ENCODE results near the gene CHRM4. TPM values are rescaled to one million over a fixed set of nuclear protein-coding genes. Genes with fewer than 3 reads are reported as not detected.
A peak's percentile ranks its signal among the peaks of the same experiment; 100 is the strongest.

The CHRM4 gene
- total RNA-seq, 1 donor from 2014 or later = not detected

DNA sequence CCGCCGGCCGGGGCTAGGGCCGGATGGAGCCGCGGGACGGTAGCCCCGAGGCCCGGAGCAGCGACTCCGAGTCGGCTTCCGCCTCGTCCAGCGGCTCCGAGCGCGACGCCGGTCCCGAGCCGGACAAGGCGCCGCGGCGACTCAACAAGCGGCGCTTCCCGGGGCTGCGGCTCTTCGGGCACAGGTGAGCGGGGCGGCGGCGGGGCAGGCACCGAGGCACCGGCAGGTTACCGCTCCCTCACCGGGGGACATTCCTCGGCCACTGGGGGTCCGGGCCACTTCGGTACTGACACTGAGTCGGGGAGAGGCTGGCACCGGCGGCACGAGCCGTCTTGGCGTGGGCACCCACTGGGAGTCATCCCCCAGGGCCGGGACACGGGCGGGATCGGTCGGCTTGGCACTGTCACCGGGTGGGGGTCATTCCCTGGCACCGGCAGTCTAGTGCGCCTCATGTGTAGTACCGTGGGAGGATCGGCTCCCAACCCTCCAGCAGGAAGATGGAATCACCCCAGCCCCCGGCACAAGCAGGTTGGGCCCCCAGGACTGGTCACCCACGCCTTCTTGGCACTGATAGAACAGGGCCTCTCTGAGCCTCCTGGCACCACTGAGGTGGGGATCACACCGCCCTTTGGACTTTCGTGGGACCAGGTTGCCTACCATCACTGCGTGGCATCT lies 43.8 kb downstream of the CHRM4 start:
- DNase-seq = no peak

DNA sequence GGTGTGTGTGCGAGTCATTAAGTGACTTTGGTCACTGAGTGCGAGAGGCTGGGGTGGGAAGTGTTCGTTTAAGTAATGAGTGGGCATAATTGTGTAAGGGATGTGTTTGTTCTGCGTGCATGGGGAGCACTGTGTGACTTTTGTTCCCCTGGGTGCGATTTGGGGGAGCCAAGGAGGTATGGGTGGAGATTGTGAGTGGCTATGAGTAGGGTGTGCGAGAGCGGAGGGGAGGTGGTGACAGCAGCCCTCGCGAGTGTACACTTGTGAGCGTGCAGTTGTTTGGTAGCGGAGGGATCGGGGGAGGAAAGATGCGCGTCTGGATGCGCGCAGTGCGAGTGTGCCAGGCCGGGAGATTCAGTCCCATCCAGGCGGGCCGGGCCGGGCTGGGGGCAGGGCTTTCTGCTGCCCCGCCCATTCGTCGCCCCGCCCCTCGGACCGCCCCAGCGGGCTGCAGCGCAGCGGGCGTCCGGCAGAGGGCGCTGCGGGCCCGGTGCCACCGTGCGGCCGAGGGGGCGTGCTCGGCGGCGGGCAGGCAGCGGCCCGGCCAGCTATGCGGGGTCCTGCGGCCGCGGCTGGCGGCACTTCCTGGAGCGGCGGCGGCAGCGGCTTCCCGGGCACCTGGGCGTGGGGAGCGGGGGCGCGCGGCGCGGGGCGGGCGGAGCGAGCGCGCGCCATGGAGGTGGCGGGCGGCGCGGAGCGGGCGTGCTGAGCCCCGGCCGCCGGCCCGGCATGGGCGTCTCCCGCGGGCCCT lies 44.5 kb downstream of the CHRM4 start, which contains the start of gene DGKZ:
DGKZ (plus strand) TSS at position 578 of the 751 bp plus-strand sequence. CDS start 197 bp downstream, outside the sequence.
- DNase-seq = peak; percentile 90

DNA sequence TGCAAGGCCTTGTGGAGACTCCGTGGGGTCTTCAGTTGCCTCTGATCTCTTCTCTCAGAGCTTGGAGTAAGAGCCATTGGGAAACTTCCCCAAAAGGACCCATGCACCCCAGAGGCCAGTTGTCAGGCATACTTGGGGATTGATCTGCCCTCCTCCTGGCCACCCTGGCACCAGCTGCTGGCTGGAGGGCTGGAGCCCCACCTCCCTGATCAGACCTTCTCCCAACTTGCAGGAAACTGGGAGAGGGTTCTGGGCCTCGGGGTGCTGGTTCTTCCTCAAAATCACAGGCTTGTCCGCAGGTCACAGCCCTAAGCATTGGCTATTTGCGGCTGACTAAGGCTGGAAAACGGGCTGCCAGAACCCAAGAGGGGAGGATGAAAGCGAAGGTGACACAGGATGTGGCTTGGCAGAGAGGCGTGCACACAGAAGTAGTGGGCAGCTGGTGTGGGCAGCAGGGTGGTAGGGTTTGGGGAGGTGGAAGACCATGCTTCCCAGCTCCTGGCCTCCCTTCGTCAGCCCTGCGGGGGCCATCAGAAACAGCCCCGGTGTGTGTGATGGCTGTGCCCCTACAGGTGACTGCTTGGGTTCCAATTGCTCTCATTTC lies 45.6 kb downstream of the CHRM4 start:
- no peak for DNase-seq

DNA sequence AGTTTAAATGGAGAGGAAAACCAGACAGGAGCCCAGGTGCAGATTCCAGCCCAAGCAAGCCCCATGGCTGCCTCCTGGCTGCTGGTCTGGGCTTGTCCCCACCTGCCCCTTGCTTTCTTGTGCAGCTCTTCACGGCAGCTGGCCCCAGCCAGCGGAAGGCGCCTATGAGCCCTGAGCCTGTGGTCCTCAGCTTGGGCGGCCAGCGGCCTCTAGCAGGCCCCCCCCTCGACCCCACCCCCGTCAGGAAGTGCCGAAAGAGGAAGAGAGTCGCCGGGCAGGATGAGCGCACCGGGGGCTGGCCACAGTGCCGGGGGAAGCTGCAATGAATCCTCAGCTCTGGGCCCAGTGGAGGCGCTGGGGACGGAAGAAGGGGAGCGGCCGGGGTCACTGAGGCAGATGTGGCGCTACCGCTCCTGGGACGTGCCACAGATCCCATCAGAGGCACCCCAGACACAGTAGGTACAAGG lies 46.4 kb downstream of the CHRM4 start:
- no peak for DNase-seq

DNA sequence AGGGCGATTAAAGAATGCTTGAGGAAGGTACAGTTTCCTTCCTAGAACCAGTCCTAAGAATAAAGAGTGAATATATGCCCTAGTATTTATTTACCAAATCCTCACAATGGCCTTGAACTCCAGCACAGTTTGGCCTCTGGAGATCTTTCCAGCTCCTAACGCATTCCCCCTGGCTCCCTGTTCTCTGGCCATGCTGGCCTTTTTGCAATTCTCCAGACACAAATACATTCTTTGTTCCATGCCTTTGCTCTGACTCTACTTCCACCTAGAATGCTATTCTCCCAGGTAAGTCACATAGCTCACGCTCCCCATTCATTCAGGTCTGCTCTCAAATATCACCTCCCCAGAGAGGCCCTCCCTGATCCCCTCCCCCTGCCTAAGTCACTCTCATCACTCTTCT lies 48.1 kb downstream of the CHRM4 start:
- DNase-seq = no peak

DNA sequence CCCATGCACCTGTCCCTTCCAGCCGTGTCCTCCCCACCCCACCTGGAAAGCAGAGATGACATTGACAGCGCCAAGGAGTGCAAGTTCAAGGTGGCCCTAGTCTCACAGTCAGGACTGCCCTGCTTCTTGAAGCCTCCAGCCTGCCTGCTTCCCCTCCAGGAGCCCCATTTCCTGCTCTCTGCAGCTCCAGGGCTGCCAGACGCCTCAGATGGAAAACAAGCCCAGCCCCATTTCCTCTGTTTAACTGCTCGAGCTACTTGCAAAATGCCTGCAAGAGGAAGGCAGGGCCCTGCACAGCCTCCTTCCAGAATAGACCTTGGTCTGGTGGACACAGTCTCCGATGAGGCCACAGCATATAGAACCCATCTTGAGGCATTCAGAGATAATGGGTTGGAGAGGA lies 49.3 kb downstream of the CHRM4 start:
- peak; percentile 35 for DNase-seq

DNA sequence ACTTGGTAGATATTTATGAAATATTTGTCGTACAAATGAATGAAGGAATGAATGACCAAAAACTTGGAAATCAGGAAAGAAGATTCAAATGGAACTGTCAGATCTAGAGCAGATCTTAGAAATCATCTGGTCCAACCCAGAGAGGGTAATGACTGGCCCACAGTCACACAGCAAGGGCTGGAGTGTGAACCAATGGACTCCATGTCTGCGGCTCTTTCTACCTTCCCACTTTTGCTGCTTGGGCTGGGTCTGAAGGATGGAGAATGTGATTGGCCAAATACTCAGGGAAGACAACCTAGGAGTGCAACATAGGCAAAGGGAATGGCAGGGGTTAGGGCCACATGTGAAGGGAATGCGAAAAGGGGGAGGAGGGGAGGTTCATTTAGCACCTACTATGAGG lies 50.1 kb downstream of the CHRM4 start:
- no peak for DNase-seq

DNA sequence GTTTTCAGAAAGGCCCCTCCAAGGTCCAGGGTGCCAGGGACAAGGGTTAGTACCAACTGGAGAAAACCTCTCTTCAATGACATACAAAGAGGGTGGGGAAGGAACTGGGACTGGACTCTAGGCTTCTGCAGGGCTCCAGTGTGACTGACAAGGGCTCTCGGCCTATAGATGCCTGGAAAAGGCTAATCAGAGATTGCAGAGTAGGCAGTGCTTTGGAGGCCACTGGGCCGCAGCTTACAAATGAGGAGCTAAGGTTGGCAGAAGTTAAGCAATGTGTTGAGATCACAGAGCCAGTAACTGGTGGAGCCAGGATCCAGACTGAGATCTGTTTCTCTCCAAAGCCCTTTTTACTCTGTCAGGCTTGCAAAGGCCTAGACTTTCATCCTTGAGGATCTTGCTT lies 51.8 kb downstream of the CHRM4 start:
- no peak for DNase-seq

DNA sequence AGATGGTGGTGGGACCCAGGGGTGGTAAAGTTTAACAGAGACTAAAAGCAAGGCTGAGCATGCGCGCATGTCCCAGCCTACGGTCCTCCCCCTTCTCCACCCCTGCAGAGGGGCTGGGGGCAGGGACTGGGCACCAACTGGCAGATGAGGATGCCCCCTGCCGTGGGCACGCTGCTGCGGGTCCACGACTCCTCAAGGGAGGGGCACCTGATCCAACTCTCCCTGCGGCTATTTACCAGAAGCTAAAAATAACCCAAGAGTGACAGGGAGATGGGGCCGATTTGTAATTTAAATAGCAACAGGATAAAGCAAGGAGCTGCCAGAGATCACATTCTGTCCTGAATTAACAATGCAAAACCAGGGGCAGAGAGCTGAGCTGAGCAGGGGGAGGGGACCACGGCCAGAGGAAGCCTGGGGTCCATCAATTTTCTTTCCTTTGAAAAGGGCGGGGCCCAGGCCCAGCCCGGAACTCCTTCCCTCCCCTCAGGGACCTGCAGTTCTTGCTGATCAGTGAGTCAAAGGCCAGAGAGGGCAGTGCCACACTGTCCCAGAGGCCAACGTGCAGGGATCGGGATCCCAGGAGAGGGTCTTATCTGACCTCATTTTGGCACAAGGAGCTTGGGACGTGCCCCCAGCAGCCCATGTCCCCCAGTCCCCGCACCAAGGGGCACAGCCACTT lies 52.4 kb downstream of the CHRM4 start:
- DNase-seq = no peak

DNA sequence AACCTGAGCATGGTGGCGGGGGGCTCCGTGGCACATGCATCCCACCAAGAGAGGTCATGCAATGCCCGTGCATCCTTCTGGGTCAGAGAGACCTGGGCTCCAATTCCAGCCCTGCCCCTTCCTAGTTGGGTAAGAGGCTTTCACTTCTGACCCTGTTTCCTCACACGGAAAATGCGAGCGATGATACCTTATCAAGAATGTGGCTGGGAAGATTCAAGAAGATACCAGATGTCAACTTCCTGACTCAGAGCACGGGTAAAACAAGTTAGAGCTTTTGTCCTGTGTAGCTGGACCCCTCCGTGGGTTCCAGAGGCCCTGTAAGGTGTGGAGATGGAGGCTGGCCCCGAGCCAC lies 53.0 kb downstream of the CHRM4 start:
- DNase-seq = no peak

DNA sequence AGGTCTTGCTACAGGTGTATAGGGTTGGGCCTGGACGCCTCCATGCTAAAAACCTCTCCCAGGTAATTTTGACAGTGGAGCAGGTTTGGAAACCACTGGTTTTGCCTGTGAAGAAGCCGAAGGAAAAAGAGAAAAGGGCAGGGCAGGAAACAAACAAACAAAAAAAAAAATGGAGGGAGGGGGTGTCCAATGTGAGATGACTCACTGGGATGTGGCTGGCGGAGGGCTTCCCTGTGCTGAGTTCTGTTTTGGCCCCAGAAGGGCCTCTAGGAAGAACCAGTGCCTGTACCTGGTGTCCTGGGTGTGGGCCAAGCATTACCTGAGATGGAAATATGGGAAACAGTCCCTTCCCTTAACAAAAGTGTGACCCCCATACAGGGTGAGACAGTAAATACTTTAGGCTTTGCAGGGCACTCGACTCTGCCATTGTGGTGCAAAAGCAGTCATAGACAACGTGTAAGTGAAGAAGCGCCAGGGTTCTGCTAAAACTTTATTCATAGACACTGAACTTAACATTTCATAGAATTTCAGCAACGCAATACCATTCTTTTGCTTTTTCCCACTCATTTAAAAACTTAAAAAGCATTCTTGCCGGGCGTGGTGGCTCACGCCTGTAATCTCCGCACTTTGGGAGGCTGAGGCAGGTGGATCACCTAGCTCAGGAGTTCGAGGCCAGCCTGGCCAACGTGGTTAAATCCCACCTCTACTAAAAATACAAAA lies 53.8 kb downstream of the CHRM4 start:
- no peak for DNase-seq

DNA sequence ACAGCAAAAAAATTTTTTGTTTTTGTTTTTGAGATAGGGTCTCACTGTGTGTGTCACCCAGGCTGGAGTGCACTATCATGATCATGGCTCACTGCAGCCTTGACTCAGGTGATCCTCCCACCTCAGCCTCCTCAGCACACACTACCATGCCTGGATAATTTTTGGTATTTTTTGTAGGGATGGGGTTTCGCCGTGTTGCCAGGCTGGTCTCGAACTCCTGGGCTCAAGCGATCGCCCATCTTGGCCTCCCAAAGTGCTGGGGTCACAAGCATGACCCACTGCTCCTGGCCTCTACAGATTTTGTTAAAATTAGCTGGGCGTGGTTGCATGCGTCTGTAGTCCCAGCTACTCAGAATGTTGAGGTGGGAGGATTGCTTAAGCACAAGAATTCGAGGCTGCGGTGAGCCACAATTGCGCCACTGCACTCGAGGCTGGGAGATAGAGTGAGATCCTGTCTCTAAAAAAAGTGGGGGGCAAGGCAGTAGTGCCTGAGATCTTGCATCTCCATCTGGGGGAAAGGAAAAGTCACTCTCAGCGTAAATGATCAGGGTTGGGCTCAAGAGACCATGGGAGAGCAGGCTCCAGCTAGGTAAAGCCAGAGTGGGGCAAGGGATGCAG lies 54.9 kb downstream of the CHRM4 start:
- DNase-seq = no peak

DNA sequence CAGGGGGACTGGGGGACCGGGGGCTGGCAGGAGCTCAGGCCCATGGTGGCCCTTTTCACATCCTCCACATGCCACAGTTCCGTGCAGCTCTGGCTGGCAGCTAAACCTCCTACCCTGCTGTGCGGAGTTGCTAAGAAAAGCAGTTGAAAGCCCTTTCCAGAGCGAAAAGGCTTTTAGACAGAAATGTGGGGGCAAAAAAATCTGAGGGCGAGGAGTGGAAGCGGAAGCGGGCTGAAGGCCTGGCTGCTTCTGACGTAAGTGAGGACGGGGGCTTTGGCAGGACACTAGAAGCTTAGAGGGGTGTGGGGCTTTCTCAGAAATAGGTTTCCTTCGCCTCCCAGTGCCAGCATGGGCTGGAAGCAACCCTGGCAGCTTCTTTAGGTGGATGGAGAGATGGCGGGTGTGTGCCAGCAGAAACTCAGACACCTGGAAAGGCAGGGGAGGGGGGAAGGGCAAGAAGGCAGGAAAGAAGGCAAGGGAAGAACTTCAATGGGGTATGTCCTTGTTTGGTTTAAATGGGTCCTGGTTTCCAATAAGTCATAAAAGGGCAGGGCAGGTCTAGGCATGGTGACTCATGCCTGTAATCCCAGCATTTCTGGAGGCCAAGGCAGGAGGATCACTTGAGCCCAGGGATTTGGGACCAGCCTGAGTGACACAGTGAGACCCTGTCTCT lies 55.5 kb downstream of the CHRM4 start:
- no peak for DNase-seq

DNA sequence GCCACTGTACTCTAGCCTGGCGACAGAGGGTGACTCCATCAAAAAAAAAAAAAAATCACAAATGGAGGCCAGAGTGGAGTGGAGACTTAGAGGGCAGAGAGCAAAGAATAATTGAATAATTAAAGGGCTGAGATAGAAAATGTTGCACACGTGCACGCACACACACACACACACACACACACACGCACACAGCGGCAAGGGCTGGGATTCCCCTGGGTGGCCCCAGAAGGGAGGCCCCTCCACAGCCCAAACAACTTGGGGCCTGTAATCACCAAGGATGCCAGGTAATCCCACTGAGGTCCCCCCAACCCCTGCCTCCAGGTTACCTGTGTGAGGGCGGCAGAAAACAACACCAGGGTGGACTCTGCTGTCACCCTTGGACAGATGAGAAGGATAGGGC lies 56.3 kb downstream of the CHRM4 start:
- no peak for DNase-seq

DNA sequence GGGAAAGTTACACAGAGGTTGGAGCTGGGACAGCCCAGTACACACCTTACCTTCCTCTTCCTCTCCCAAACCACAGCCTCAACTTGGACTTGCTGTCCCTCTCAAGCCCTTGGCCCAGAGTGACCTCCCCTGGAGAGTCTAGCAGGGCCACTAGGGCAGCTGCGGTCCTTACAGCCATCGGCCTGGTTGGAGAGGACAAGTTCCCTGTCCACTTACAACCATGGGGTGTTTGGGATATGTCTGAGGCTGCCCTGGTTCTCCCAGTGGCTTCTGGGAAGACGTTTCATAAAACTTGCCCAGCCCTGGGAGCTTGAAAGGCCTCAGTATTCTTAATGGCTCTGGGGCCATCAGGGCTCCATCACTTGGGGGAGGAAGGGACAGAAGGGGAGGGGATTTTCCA lies 57.4 kb downstream of the CHRM4 start:
- DNase-seq = no peak

Small RNA genes lying within 50 kb of the gene (small RNA-seq; reads per million reads assigned to genes)
- gene MIR4688 (ENCODE audit: low replicate concordance) = 0.07 reads per million

Other genes starting within 250 kb of the CHRM4 start
- gene CREB3L1, start 114.1 kb downstream of the CHRM4 start, total RNA-seq = 27.1 TPM
- 30.4 TPM for gene DGKZ, start 44.3 kb downstream of the CHRM4 start, total RNA-seq
- 70.1 TPM for gene MDK, start 10.1 kb downstream of the CHRM4 start, total RNA-seq
- gene AMBRA1, start 202.2 kb upstream of the CHRM4 start, total RNA-seq = 19.8 TPM
- gene HARBI1, start 225.5 kb upstream of the CHRM4 start, total RNA-seq = 2.4 TPM
- gene ATG13, start 225.8 kb upstream of the CHRM4 start, total RNA-seq = 57.4 TPM

Data from skin of body (tissue), 3 donors.